Ovary (tissue), 9 donors: ENCODE results near the gene ZNF32. TPM values are rescaled to one million over a fixed set of nuclear protein-coding genes. Genes with fewer than 3 reads are reported as not detected.
"Not testable (repeated sequence)": the region's sequence is repeated elsewhere in the genome, so short reads cannot be mapped to it uniquely, and the experiment has no call there.

ENCODE experiments used
- DNase-seq, 5 donors: peaks; one replicate each; pipeline ENCODE4 v3.0.0-alpha.2; 2019 to 2020
- H3K27ac ChIP-seq, 2 donors: fragments of 200-600 bp; one replicate each; pipeline versions ENCODE4 v1.5.1 to v1.8.0; 2019 to 2022
- H3K27me3 ChIP-seq: fragments of 200-600 bp; one replicate; pipeline ENCODE4 v1.8.0; 2022
- H3K36me3 ChIP-seq: fragments of 200-600 bp; sonication (generic); one replicate; pipeline ENCODE4 v1.5.1; 2019
- H3K4me1 ChIP-seq: one replicate; pipeline ENCODE4 v1.8.1; 2013; ENCODE audit warnings: mild to moderate bottlenecking, moderate library complexity; ENCODE audit not compliant: insufficient read depth
- H3K4me3 ChIP-seq: fragments of 200-600 bp; sonication (generic); one replicate; pipeline ENCODE4 v1.5.1; 2017
- H3K9me3 ChIP-seq, 2 donors: fragments of 200-600 bp in 1 of 2; sonication (generic) in 1 of 2; one replicate each; pipeline versions ENCODE4 v1.5.1 to v1.8.1; 2013 to 2019; ENCODE audit warnings: mild to moderate bottlenecking in 1 of 2, moderate library complexity in 1 of 2
- CTCF ChIP-seq, 3 donors: fragments of 450-650 bp in 2 of 3; fragments of 200-600 bp in 1 of 3; IDR thresholded peaks; one replicate each; pipeline versions ENCODE4 v1.5.1 to v1.8.0; 2016 to 2022; ENCODE audit warnings: antibody characterized with exemption in 3 of 3, mild to moderate bottlenecking in 1 of 3
- EP300 ChIP-seq: sonication (generic); formaldehyde crosslinking; IDR thresholded peaks from one replicate; pipeline ENCODE4 v1.6.1; 2017; ENCODE audit warnings: antibody characterized with exemption
- POLR2A ChIP-seq: fragments of 450-650 bp; IDR thresholded peaks from one replicate; pipeline ENCODE4 v1.6.1; 2017; ENCODE audit warnings: antibody characterized with exemption, mild to moderate bottlenecking, moderate library complexity
- WGBS, 3 donors: extraction: QIAGEN DNeasy Blood & Tissue Kit in 1 of 3; methylation state at CpG; one replicate each; pipeline versions ENCODE4 v1.1.5 to v1.1.7; 2013 to 2017; 5-methylcytosine and 5-hydroxymethylcytosine counted together
- intact Hi-C, 4 donors: fragments of 100-400 bp; cut with DNase I; formaldehyde crosslinking; loops; one replicate each; pipeline versions ENCODE4 v1.11.0 to v1.15.1; 2022 to 2023
- polyA plus RNA-seq, 2 donors: library from polyadenylated mRNA; stranded (reverse); fragments of 200-250 nt in 1 of 2; fragments of 350-450 nt in 1 of 2; fragmentation: Illumina TruSeq in 1 of 2; extraction: RNeasy Lipid Tissue Mini Kit (QIAGEN cat#74804) in 1 of 2; gene quantifications; one replicate each; pipeline ENCODE4 v1.2.3, GENCODE V29; 2013 to 2014
- total RNA-seq, 7 donors: library from RNA; depleted of rRNA in 2 of 7; stranded (reverse); fragments of >200 nt in 2 of 7; fragmentation: NEBNext Ultra II Directional in 3 of 7; extraction: Animal tissue kit (Norgen Biotek cat#: 25700) in 3 of 7; gene quantifications; one replicate each; pipeline versions ENCODE4 v1.1.0 to v1.2.4, GENCODE V29; 2016 to 2023
- donor health status: DM: no; HTN: no; CAD: no; lungs with moderate emphysema.
- donor health status: DM: no; HTN: no; CAD: no.
- donor health status: Bipolar disorder and iron deficiency.
- donor health status: DM: yes; HTN: yes; CAD: no.
- donor health status: DM: no; HTN: no; CAD: no.
- donor health status: DM: yes; HTN: yes; CAD: no.

ZNF32 gene
- total and polyA plus RNA-seq, 9 donors = 31.8 to 73.1 (median 53.5) TPM

GRCh38 chr10:43645866-43646265 is 2.8 kb downstream of the ZNF32 start:
- H3K4me1 ChIP-seq = no peaks in the 10 kb centered on the region
- WGBS, 3 donors = 97 to 100% (median 99%) methylated on average over 4 of the region's 4 CpGs
- intact Hi-C loops = no loop called here
- H3K36me3 ChIP-seq = peaks cover 7% of the 10 kb centered on the region
- TF ChIP-seq CTCF (IDR thresholded peaks at IDR 0.05) (no peak), EP300 (no peak), POLR2A (no peak)
- peaks cover 9 to 43% of the 10 kb centered on the region in 2 donors for H3K9me3 ChIP-seq
- DNase-seq = no peak
- no peaks in the 10 kb centered on the region for H3K27me3 ChIP-seq
- H3K4me3 ChIP-seq = no peak overlapping the region
- H3K27ac ChIP-seq = no peak overlapping the region

- WGBS, 3 donors = 97 to 98% (median 98%) methylated on average over 8 of the region's 8 CpGs
- Histone ChIP-seq H3K4me3 (no peak overlapping the region), H3K9me3 (peaks cover 9 to 43% of the 10 kb centered on the region in 2 donors)
These were observed 4.4 kb downstream of the ZNF32 start for GRCh38 chr10:43644252-43644651.

GRCh38 chr10:43640603-43641002 is 8.1 kb downstream of the ZNF32 start:
- H3K4me3 ChIP-seq = no peak overlapping the region
- peaks cover 7% of the 10 kb centered on the region for H3K36me3 ChIP-seq
- no peak for DNase-seq
- no peaks in the 10 kb centered on the region for H3K27me3 ChIP-seq
- intact Hi-C loops = no loop called here
- H3K27ac ChIP-seq = no peak overlapping the region
- TF ChIP-seq POLR2A = no peak
- TF ChIP-seq CTCF (IDR thresholded peaks at IDR 0.05) = no peak
- TF ChIP-seq EP300 = no peak
- peaks cover 9 to 35% of the 10 kb centered on the region in 2 donors for H3K9me3 ChIP-seq
- no peaks in the 10 kb centered on the region for H3K4me1 ChIP-seq

More at GRCh38 chr10:43644252-43644651, 4.4 kb downstream of the ZNF32 start:
- DNase-seq = no peak
- no peaks in the 10 kb centered on the region for H3K27me3 ChIP-seq
- TF ChIP-seq EP300 = no peak
- H3K4me1 ChIP-seq = no peaks in the 10 kb centered on the region
- H3K36me3 ChIP-seq = peaks cover 7% of the 10 kb centered on the region
- intact Hi-C loops = no loop called here
- no peak overlapping the region for H3K27ac ChIP-seq

GRCh38 chr10:43635816-43636215 is 12.9 kb downstream of the ZNF32 start:
- 62 to 79% (median 69%) methylated on average over 1 of the region's 1 CpG for WGBS, 3 donors
- H3K4me1 ChIP-seq, H3K9me3 ChIP-seq, intact Hi-C loops, H3K27ac ChIP-seq, DNase-seq, H3K27me3 ChIP-seq, H3K4me3 ChIP-seq, H3K36me3 ChIP-seq: not testable (repeated sequence)

GRCh38 chr10:43628956-43629355 is 19.7 kb downstream of the ZNF32 start:
- 92 to 95% (median 93%) methylated on average over 4 of the region's 4 CpGs for WGBS, 3 donors
- no peak for TF ChIP-seq POLR2A
- TF ChIP-seq CTCF (IDR thresholded peaks at IDR 0.05) = no peak
- no peak for TF ChIP-seq EP300
- Histone ChIP-seq H3K36me3 (no peaks in the 10 kb centered on the region), H3K4me3 (no peak overlapping the region), H3K27ac (no peak overlapping the region), H3K9me3 (no peaks in the 10 kb centered on the region), H3K4me1 (no peaks in the 10 kb centered on the region), H3K27me3 (no peaks in the 10 kb centered on the region)
- DNase-seq = no peak
- intact Hi-C loops = no loop called here

- WGBS, 3 donors = 59 to 67% (median 61%) methylated on average over 1 of the region's 1 CpG
- Histone ChIP-seq H3K4me1 (no peaks in the 10 kb centered on the region), H3K4me3 (no peak overlapping the region), H3K36me3 (no peaks in the 10 kb centered on the region), H3K27ac (no peak overlapping the region), H3K27me3 (no peaks in the 10 kb centered on the region), H3K9me3 (no peaks in the 10 kb centered on the region)
- TF ChIP-seq POLR2A = no peak
- no peak for TF ChIP-seq EP300
- TF ChIP-seq CTCF (IDR thresholded peaks at IDR 0.05) = no peak
- intact Hi-C loops = no loop called here
- DNase-seq = no peak
These were observed 20.7 kb downstream of the ZNF32 start for GRCh38 chr10:43627942-43628341.
